GM23338 (cell line): Measurements from ENCODE around the gene FBN2. TPM values are rescaled to one million over a fixed set of nuclear protein-coding genes. Genes with fewer than 3 reads are reported as not detected.

Experiments
- ATAC-seq: fragments of 200-7000 bp; cut with Tn5 transposase; 3 replicates; pipeline ENCODE4 v1.9.1; 2020
- DNase-seq: peaks from one replicate; pipeline ENCODE4 v3.0.0-alpha.2; 2015; ENCODE audit warnings: low spot score
- H2AFZ ChIP-seq: fragments of 200-600 bp; sonication (generic); 2 replicates; pipeline ENCODE4 v1.8.0; 2016; ENCODE audit warnings: antibody characterized with exemption, mild to moderate bottlenecking, moderate library complexity
- H3F3A ChIP-seq: fragments of 200-600 bp; sonication (generic); replicated peaks from 2 replicates; pipeline ENCODE4 v1.8.0; 2017; ENCODE audit warnings: antibody characterized with exemption, mixed run types, low read depth
- H3K27ac ChIP-seq: fragments of 200-600 bp; sonication (generic); 2 replicates; pipeline ENCODE4 v1.6.1; 2016; ENCODE audit warnings: low read depth
- H3K27me3 ChIP-seq: fragments of 200-600 bp; sonication (generic); 2 replicates; pipeline ENCODE4 v1.8.0; 2016; ENCODE audit warnings: mild to moderate bottlenecking, mixed run types, moderate library complexity; ENCODE audit not compliant: insufficient read depth
- H3K36me3 ChIP-seq: fragments of 200-600 bp; sonication (generic); 2 replicates; pipeline ENCODE4 v1.8.0; 2016; ENCODE audit warnings: mild to moderate bottlenecking; ENCODE audit not compliant: insufficient read depth
- H3K4me1 ChIP-seq: fragments of 200-600 bp; sonication (generic); 2 replicates; pipeline ENCODE4 v1.8.0; 2016; ENCODE audit warnings: mild to moderate bottlenecking, moderate library complexity; ENCODE audit not compliant: insufficient read depth
- H3K4me2 ChIP-seq: fragments of 200-600 bp; sonication (generic); 2 replicates; pipeline ENCODE4 v1.7.1; 2017; ENCODE audit warnings: mixed run types
- H3K4me3 ChIP-seq: fragments of 200-600 bp; sonication (generic); 2 replicates; pipeline ENCODE4 v1.6.1; 2016; ENCODE audit warnings: mixed run types
- H3K79me2 ChIP-seq: fragments of 200-600 bp; sonication (generic); replicated peaks from 2 replicates; pipeline ENCODE4 v1.8.0; 2017; ENCODE audit warnings: mild to moderate bottlenecking; ENCODE audit not compliant: insufficient read depth
- H3K9me2 ChIP-seq: fragments of 200-600 bp; sonication (generic); 2 replicates; pipeline ENCODE4 v1.8.0; 2017; ENCODE audit not compliant: insufficient read depth
- H4K20me1 ChIP-seq: fragments of 200-600 bp; sonication (generic); replicated peaks from 2 replicates; pipeline ENCODE4 v1.8.0; 2017; ENCODE audit warnings: mild to moderate bottlenecking; ENCODE audit not compliant: insufficient read depth
- H3K27ac Mint-ChIP-seq: 2 replicates; pipeline ENCODE4 v1.8.0; 2020; ENCODE audit warnings: inconsistent platforms, mild to moderate bottlenecking, moderate library complexity, mixed read lengths
- H3K27me3 Mint-ChIP-seq: 3 replicates; pipeline ENCODE4 v1.8.0; 2022; ENCODE audit warnings: low read depth, mild to moderate bottlenecking, moderate library complexity, mixed read lengths, inconsistent platforms; ENCODE audit not compliant: insufficient read depth, poor library complexity
- H3K36me3 Mint-ChIP-seq: 3 replicates; pipeline ENCODE4 v1.8.0; 2021; ENCODE audit warnings: low read depth, mild to moderate bottlenecking, inconsistent platforms, moderate library complexity, mixed read lengths
- H3K4me1 Mint-ChIP-seq: 3 replicates; pipeline ENCODE4 v1.8.0; 2020; ENCODE audit warnings: mild to moderate bottlenecking, inconsistent platforms, mixed read lengths
- H3K4me3 Mint-ChIP-seq: 3 replicates; pipeline ENCODE4 v1.8.0; 2021; ENCODE audit warnings: moderate library complexity, mild to moderate bottlenecking, inconsistent platforms, mixed read lengths
- H3K9me3 Mint-ChIP-seq: 3 replicates; pipeline ENCODE4 v1.8.0; 2020; ENCODE audit warnings: moderate library complexity, mild to moderate bottlenecking, inconsistent platforms, mixed read lengths
- EZH2 ChIP-seq: fragments of 200-600 bp; sonication (generic); IDR thresholded peaks from one replicate; pipeline ENCODE4 v1.8.0; 2017; ENCODE audit warnings: antibody characterized with exemption, mild to moderate bottlenecking, low read depth; ENCODE audit not compliant: unreplicated experiment
- EZH2phosphoT487 ChIP-seq: fragments of 200-600 bp; sonication (generic); IDR thresholded peaks from one replicate; pipeline ENCODE4 v1.8.1; 2018; ENCODE audit warnings: antibody characterized with exemption; ENCODE audit not compliant: unreplicated experiment
- JUNB ChIP-seq: IDR thresholded peaks from one replicate; pipeline ENCODE4 v1.6.1; 2016; ENCODE audit warnings: antibody characterized with exemption; ENCODE audit not compliant: unreplicated experiment
- NANOG ChIP-seq: IDR thresholded peaks from 2 replicates; pipeline ENCODE4 v1.6.1; 2016; ENCODE audit warnings: antibody characterized with exemption, borderline replicate concordance
- POLR2AphosphoS5 ChIP-seq: IDR thresholded peaks from 2 replicates; pipeline ENCODE4 v1.6.1; 2016; ENCODE audit warnings: antibody characterized with exemption, low read depth
- ZNF114 ChIP-seq: fragments of 250-450 bp; sonication (Bioruptor Pico); IDR thresholded peaks from 2 replicates; pipeline ENCODE4 v1.5.0; 2020; ENCODE audit warnings: mild to moderate bottlenecking, moderate library complexity
- polyA plus RNA-seq: library from polyadenylated mRNA; unstranded; fragments of >200 nt; fragmentation: Nextera tagmentation; extraction: Ambion mirVana; gene quantifications from 2 replicates; pipeline ENCODE4 v1.2.1, GENCODE V29; 2016
- total RNA-seq: library from RNA; depleted of rRNA; stranded (reverse); fragments of >200 nt; shearing (Covaris generic); gene quantifications from 2 replicates; pipeline ENCODE4 v1.2.3, GENCODE V29; 2014
- TF ChIP-seq, protein P1 (sequence below): IDR thresholded peaks from 2 replicates; pipeline ENCODE4 v1.6.1; 2016; ENCODE audit warnings: antibody characterized with exemption
- TF ChIP-seq, protein P2 (sequence below): IDR thresholded peaks from one replicate; pipeline ENCODE4 v1.6.1; 2018; ENCODE audit warnings: antibody characterized with exemption; ENCODE audit not compliant: unreplicated experiment
- TF ChIP-seq, protein P3 (sequence below), 2 experiments: fragments of 200-600 bp in 1 of 2; sonication (generic) in 1 of 2; conservative IDR thresholded peaks; 2 replicates each; pipeline versions ENCODE4 v1.5.1 to v1.6.1; 2016 to 2017; ENCODE audit warnings: antibody characterized with exemption in 2 of 2, low read depth in 2 of 2, mild to moderate bottlenecking in 2 of 2, moderate library complexity in 1 of 2

The FBN2 gene
- total and polyA plus RNA-seq, 2 experiments from 2014 or later: 2.6 to 13.6 TPM

DNA sequence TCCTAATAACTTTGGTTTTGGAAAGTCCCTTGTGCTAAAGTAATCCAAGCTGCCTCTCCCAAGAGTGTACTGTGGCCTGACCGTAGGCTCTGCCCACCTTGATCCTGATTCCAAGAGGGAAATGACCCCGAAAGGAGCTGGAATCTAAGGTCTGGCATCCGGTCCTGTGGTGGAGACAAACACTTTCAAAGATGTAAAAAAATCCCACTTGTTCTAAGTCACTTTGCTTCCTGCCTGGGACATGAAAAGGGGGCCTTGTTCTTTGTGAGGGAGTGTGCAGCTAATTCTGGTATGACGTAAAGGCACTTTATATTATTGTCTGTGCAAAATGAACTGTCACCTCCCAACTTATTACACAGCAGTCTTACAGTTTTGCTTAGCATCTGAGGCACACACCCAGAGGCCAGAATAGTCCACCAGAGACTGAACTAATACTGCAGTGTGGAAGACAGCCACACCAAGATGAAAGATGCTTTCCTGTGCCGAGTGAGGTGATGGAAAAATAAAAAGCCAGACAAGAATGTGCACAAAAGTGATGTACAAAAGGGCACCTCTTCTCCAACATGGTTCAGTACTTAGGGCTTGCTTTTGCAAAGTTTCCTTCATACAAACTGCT, 325.7 kb downstream of the FBN2 start:
- DNase-seq (no peak), ATAC-seq (no peak)
- Histone ChIP-seq H4K20me1 (no peaks in the 10 kb centered on the region), H3K27me3 (no peaks in the 10 kb centered on the region), H3F3A (no peaks in the 10 kb centered on the region), H2AFZ (0 out of 2 replicates have a peak overlapping the region, but pooled peaks have one; percentile 40), H3K4me3 (no peak overlapping the region), H3K4me1 (no peaks in the 10 kb centered on the region), H3K4me2 (no peak overlapping the region), H3K27ac (no peak overlapping the region), H3K36me3 (no peaks in the 10 kb centered on the region), H3K9me2 (0 out of 2 replicates have a peak, but pooled peaks cover under 1% of the 10 kb centered on the region), H3K79me2 (no peaks in the 10 kb centered on the region)
- no peaks in the 10 kb centered on the region for H3K4me1 Mint-ChIP-seq
- TF ChIP-seq NANOG (no peak), EZH2 (no peak), ZNF114 (CRISPR knock-in tag) (no peak), POLR2AphosphoS5 (no peak), JUNB (no peak)
- TF ChIP-seq, protein P1, sequence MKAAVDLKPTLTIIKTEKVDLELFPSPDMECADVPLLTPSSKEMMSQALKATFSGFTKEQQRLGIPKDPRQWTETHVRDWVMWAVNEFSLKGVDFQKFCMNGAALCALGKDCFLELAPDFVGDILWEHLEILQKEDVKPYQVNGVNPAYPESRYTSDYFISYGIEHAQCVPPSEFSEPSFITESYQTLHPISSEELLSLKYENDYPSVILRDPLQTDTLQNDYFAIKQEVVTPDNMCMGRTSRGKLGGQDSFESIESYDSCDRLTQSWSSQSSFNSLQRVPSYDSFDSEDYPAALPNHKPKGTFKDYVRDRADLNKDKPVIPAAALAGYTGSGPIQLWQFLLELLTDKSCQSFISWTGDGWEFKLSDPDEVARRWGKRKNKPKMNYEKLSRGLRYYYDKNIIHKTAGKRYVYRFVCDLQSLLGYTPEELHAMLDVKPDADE: no peak
- TF ChIP-seq, protein P2, sequence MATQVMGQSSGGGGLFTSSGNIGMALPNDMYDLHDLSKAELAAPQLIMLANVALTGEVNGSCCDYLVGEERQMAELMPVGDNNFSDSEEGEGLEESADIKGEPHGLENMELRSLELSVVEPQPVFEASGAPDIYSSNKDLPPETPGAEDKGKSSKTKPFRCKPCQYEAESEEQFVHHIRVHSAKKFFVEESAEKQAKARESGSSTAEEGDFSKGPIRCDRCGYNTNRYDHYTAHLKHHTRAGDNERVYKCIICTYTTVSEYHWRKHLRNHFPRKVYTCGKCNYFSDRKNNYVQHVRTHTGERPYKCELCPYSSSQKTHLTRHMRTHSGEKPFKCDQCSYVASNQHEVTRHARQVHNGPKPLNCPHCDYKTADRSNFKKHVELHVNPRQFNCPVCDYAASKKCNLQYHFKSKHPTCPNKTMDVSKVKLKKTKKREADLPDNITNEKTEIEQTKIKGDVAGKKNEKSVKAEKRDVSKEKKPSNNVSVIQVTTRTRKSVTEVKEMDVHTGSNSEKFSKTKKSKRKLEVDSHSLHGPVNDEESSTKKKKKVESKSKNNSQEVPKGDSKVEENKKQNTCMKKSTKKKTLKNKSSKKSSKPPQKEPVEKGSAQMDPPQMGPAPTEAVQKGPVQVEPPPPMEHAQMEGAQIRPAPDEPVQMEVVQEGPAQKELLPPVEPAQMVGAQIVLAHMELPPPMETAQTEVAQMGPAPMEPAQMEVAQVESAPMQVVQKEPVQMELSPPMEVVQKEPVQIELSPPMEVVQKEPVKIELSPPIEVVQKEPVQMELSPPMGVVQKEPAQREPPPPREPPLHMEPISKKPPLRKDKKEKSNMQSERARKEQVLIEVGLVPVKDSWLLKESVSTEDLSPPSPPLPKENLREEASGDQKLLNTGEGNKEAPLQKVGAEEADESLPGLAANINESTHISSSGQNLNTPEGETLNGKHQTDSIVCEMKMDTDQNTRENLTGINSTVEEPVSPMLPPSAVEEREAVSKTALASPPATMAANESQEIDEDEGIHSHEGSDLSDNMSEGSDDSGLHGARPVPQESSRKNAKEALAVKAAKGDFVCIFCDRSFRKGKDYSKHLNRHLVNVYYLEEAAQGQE: no peak
- TF ChIP-seq, protein P3, sequence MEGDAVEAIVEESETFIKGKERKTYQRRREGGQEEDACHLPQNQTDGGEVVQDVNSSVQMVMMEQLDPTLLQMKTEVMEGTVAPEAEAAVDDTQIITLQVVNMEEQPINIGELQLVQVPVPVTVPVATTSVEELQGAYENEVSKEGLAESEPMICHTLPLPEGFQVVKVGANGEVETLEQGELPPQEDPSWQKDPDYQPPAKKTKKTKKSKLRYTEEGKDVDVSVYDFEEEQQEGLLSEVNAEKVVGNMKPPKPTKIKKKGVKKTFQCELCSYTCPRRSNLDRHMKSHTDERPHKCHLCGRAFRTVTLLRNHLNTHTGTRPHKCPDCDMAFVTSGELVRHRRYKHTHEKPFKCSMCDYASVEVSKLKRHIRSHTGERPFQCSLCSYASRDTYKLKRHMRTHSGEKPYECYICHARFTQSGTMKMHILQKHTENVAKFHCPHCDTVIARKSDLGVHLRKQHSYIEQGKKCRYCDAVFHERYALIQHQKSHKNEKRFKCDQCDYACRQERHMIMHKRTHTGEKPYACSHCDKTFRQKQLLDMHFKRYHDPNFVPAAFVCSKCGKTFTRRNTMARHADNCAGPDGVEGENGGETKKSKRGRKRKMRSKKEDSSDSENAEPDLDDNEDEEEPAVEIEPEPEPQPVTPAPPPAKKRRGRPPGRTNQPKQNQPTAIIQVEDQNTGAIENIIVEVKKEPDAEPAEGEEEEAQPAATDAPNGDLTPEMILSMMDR (conservative IDR thresholded peaks at IDR 0.05; ENCODE audit: low read depth in 2 of 2): no peak
- H3K9me3 Mint-ChIP-seq: no peaks in the 10 kb centered on the region
- peaks cover 2% of the 10 kb centered on the region for H3K27me3 Mint-ChIP-seq
- H3K4me3 Mint-ChIP-seq: no peak overlapping the region
- H3K36me3 Mint-ChIP-seq: no peaks in the 10 kb centered on the region
- H3K27ac Mint-ChIP-seq: no peak overlapping the region

DNA sequence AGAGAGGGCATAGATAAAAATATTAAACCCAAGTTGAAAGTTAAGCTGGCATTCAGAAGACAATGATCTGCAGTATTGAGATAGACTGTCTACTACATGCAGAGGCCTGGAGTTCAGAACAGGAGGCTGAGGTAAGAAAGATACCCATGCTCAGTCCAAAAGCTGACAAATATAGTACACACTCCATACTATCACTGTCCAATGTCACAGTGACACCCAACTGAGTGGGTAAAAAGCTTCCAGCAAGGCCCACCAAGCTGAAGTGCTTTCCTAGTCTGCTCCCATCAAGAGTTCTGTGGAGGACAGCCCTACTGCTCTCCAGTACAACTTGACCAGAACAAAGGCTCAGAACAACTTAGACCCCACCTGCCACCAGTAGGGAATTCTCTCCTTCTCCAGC, 329.6 kb downstream of the FBN2 start:
- no peak overlapping the region for H3K27ac ChIP-seq
- Mint-ChIP-seq H3K27me3 (no peaks in the 10 kb centered on the region), H3K4me3 (no peak overlapping the region)

More for the DNA sequence above, 329.6 kb downstream of the FBN2 start:
- TF ChIP-seq ZNF114 (CRISPR knock-in tag) (no peak), EZH2phosphoT487 (no peak)
- TF ChIP-seq, protein P1: no peak
- TF ChIP-seq, protein P2: no peak
- no peaks in the 10 kb centered on the region for H3K27me3 ChIP-seq
- Mint-ChIP-seq H3K36me3 (no peaks in the 10 kb centered on the region), H3K9me3 (no peaks in the 10 kb centered on the region), H3K4me1 (no peaks in the 10 kb centered on the region), H3K27ac (no peak overlapping the region)
- no peaks in the 10 kb centered on the region for H3K36me3 ChIP-seq
- no peak for DNase-seq
- ATAC-seq: no peak
- no peaks in the 10 kb centered on the region for H3F3A ChIP-seq
- no peaks in the 10 kb centered on the region for H4K20me1 ChIP-seq
- H2AFZ ChIP-seq: no peak overlapping the region
- H3K9me2 ChIP-seq: no peaks in the 10 kb centered on the region
- no peaks in the 10 kb centered on the region for H3K4me1 ChIP-seq
- no peak overlapping the region for H3K4me2 ChIP-seq
- H3K4me3 ChIP-seq: no peak overlapping the region
- no peaks in the 10 kb centered on the region for H3K79me2 ChIP-seq
